PC-3 (cell line): Measurements from ENCODE around the gene EPHB1. TPM values are rescaled to one million over a fixed set of nuclear protein-coding genes. Genes with fewer than 3 reads are reported as not detected.

ENCODE experiments used
- ATAC-seq: fragments of 200-7000 bp; cut with Tn5 transposase; 2 replicates; pipeline ENCODE4 v1.9.1; 2020; ENCODE audit warnings: mild to moderate bottlenecking, moderate library complexity
- BruUV-seq: library from RNA; stranded (reverse); fragments of 400-500 nt; replicated peaks from 2 replicates; lab custom pipeline; 2021; lab: Mats Ljungman, UMichigan
- CTCF ChIA-PET: fragments of 300-600 bp; sonication (Branson Sonifier 250); formaldehyde crosslinking; loops from one replicate; lab custom pipeline; 2022; ENCODE audit warnings: antibody characterized with exemption; lab: Charles Lee
- POLR2A ChIA-PET: fragments of 300-600 bp; sonication (Branson Sonifier 250); formaldehyde crosslinking; loops from one replicate; lab custom pipeline; 2022; ENCODE audit warnings: antibody characterized with exemption; ENCODE audit not compliant: unreplicated experiment; lab: Charles Lee
- DNase-seq: peaks from one replicate; pipeline ENCODE4 v3.0.0-alpha.2; 2015
- H2AFZ ChIP-seq: fragments of 300-600 bp; sonication (generic); 2 replicates; pipeline ENCODE4 v1.6.0; 2016; ENCODE audit warnings: antibody characterized with exemption, low read length
- H3F3A ChIP-seq: fragments of 300-600 bp; sonication (generic); one replicate; pipeline ENCODE4 v1.6.0; 2017; ENCODE audit warnings: antibody characterized with exemption, low read length, control low read depth, mild to moderate bottlenecking; ENCODE audit not compliant: unreplicated experiment
- H3K27ac ChIP-seq: fragments of 300-600 bp; sonication (generic); 2 replicates; pipeline ENCODE4 v1.5.1; 2016; ENCODE audit warnings: mild to moderate bottlenecking, low read length
- H3K27me3 ChIP-seq: fragments of 300-600 bp; sonication (generic); 2 replicates; pipeline ENCODE4 v1.6.1; 2016; ENCODE audit warnings: low read length, mixed read lengths
- H3K36me3 ChIP-seq: fragments of 300-600 bp; sonication (generic); 2 replicates; pipeline ENCODE4 v1.6.1; 2016; ENCODE audit warnings: low read depth, mixed run types, low read length, mixed read lengths
- H3K4me1 ChIP-seq: fragments of 300-600 bp; sonication (generic); 2 replicates; pipeline ENCODE4 v1.5.1; 2016; ENCODE audit warnings: low read length; ENCODE audit not compliant: insufficient read depth
- H3K4me2 ChIP-seq: fragments of 300-600 bp; sonication (generic); 2 replicates; pipeline ENCODE4 v1.6.0; 2016; ENCODE audit warnings: low read length
- H3K4me3 ChIP-seq: fragments of 300-600 bp; sonication (generic); 2 replicates; pipeline ENCODE4 v1.5.1; 2016; ENCODE audit warnings: mild to moderate bottlenecking, low read length, mixed read lengths
- H3K79me2 ChIP-seq: fragments of 300-600 bp; sonication (generic); 2 replicates; pipeline ENCODE4 v1.6.1; 2017; ENCODE audit warnings: low read length, mixed read lengths
- H3K9ac ChIP-seq: fragments of 300-600 bp; sonication (generic); 2 replicates; pipeline ENCODE4 v1.6.0; 2016; ENCODE audit warnings: mild to moderate bottlenecking, low read length
- H3K9me2 ChIP-seq: fragments of 300-600 bp; sonication (generic); replicated peaks from 2 replicates; pipeline ENCODE4 v1.6.1; 2016; ENCODE audit warnings: mixed run types, low read length, mixed read lengths
- H3K9me3 ChIP-seq: fragments of 300-600 bp; sonication (generic); 2 replicates; pipeline ENCODE4 v1.6.1; 2016; ENCODE audit warnings: low read length, mixed read lengths
- H4K20me1 ChIP-seq: fragments of 300-600 bp; sonication (generic); 2 replicates; pipeline ENCODE4 v1.6.1; 2016; ENCODE audit warnings: low read length, mixed read lengths
- EZH2 ChIP-seq: fragments of 300-600 bp; sonication (generic); IDR thresholded peaks from one replicate; pipeline ENCODE4 v1.6.1; 2017; ENCODE audit warnings: antibody characterized with exemption, mild to moderate bottlenecking, low read length; ENCODE audit not compliant: unreplicated experiment
- EZH2phosphoT487 ChIP-seq: fragments of 300-600 bp; sonication (generic); IDR thresholded peaks from 2 replicates; pipeline ENCODE4 v1.6.1; 2018; ENCODE audit warnings: mild to moderate bottlenecking, antibody characterized with exemption, low read length, borderline replicate concordance
- intact Hi-C: fragments of 100-400 bp; cut with micrococcal nuclease; formaldehyde crosslinking; loops from 2 replicates; pipeline ENCODE4 v1.9.0; 2023
- total RNA-seq: library from RNA; depleted of rRNA; stranded (reverse); fragments of >200 nt; gene quantifications from 2 replicates; pipeline ENCODE4 v1.2.3, GENCODE V29; 2014
- TF ChIP-seq, protein P1 (sequence below): fragments of 300-600 bp; sonication (generic); conservative IDR thresholded peaks from 2 replicates; pipeline ENCODE4 v1.5.1; 2017; ENCODE audit warnings: antibody characterized with exemption, low read depth, mild to moderate bottlenecking, low read length

EPHB1 gene
- total RNA-seq, 1 experiment from 2014 or later = 0.69 TPM

DNA sequence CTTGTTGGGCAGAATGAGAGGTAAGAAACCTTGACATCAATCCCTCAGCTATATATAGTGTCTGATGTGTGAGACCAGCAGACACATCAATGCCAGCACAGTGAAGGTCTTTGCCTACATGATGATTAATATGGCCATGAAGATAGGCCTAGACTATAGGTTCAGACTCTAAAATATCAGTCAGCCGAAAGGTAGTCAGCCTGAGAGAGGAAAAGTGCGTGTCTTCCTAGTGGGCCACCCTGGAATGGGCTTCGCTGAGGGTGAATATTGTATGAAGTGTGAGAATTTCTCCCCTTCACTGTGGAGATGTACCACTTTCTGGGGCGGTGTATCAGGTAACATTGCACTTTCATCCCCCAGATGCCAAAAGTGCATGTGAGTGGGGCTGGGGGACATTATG is 33.0 kb upstream of the EPHB1 start:
- Histone ChIP-seq H3K9me2 (no peaks in the 10 kb centered on the region), H3K9ac (no peak overlapping the region), H3K79me2 (no peaks in the 10 kb centered on the region), H3K27me3 (peaks cover 14% of the 10 kb centered on the region; the same call in 1 of the 2 replicates), H3F3A (no peaks in the 10 kb centered on the region), H4K20me1 (no peaks in the 10 kb centered on the region), H3K4me3 (no peak overlapping the region), H2AFZ (no peak overlapping the region), H3K4me2 (no peak overlapping the region), H3K36me3 (no peaks in the 10 kb centered on the region), H3K27ac (no peak overlapping the region), H3K9me3 (no peaks in the 10 kb centered on the region), H3K4me1 (no peaks in the 10 kb centered on the region)
- ATAC-seq (no peak), DNase-seq (no peak)
- BruUV-seq = no TSS peak
- POLR2A ChIA-PET = no interaction called here
- no peak for TF ChIP-seq EZH2phosphoT487
- TF ChIP-seq, protein P1, sequence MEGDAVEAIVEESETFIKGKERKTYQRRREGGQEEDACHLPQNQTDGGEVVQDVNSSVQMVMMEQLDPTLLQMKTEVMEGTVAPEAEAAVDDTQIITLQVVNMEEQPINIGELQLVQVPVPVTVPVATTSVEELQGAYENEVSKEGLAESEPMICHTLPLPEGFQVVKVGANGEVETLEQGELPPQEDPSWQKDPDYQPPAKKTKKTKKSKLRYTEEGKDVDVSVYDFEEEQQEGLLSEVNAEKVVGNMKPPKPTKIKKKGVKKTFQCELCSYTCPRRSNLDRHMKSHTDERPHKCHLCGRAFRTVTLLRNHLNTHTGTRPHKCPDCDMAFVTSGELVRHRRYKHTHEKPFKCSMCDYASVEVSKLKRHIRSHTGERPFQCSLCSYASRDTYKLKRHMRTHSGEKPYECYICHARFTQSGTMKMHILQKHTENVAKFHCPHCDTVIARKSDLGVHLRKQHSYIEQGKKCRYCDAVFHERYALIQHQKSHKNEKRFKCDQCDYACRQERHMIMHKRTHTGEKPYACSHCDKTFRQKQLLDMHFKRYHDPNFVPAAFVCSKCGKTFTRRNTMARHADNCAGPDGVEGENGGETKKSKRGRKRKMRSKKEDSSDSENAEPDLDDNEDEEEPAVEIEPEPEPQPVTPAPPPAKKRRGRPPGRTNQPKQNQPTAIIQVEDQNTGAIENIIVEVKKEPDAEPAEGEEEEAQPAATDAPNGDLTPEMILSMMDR = no peak
- TF ChIP-seq EZH2 = no peak
- CTCF ChIA-PET = no interaction called here
- intact Hi-C loops = no loop called here

DNA sequence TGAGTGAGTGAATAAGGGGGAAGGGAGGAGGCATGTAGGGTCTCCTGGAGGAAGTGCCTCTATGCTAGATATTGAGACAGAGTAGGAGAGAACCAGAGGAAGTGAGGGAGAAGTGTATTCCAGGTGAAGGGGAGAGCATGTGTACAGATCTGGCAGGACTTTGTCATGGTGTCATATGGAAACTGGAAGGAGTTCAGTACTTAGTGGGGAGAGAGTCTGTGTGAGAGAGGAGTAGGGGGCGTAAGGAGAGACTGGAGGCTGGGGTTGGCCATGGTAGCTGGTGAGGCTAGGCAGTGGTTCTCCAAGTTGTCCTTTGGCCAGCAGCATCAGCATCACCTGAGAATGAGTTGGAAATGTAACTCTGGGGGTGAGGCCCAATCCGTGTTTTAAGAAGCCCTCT is 29.6 kb upstream of the EPHB1 start:
- TF ChIP-seq EZH2phosphoT487 (no peak), EZH2 (no peak)
- TF ChIP-seq, protein P1 = no peak
- CTCF ChIA-PET = no interaction called here
- BruUV-seq = no TSS peak
- Histone ChIP-seq H4K20me1 (no peaks in the 10 kb centered on the region), H3F3A (no peaks in the 10 kb centered on the region), H3K4me2 (no peak overlapping the region), H3K4me3 (no peak overlapping the region), H3K36me3 (no peaks in the 10 kb centered on the region), H3K4me1 (no peaks in the 10 kb centered on the region), H2AFZ (no peak overlapping the region), H3K79me2 (no peaks in the 10 kb centered on the region), H3K9me2 (no peaks in the 10 kb centered on the region), H3K9ac (no peak overlapping the region), H3K27ac (no peak overlapping the region), H3K9me3 (no peaks in the 10 kb centered on the region), H3K27me3 (peaks cover 8% of the 10 kb centered on the region; the same call in 1 of the 2 replicates)
- ATAC-seq = no peak
- DNase-seq = no peak
- POLR2A ChIA-PET = no interaction called here
- intact Hi-C loops = no loop called here

DNA sequence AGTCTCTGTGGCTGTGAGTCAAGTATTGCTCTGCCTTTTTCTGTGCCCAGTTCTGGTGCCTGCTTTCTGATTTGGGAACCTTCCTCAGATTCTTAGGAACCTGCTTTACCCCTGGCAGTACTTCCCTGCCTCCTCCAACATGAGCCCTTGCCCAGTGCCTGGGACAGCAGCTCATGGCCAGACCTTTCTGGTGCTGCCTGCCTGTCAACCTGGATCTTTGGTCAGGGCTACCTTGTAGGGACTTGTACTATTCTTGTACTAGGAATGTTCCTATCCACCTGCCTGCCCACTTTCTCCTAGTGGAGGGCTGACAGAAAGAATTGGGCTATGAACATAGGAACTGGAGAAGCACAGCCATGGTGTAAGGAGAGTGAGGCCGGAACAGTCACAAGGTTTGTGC is 28.8 kb upstream of the EPHB1 start:
- Histone ChIP-seq H3K27me3 (peaks cover 8% of the 10 kb centered on the region; the same call in 1 of the 2 replicates), H3K4me2 (no peak overlapping the region), H3K27ac (no peak overlapping the region), H3K79me2 (no peaks in the 10 kb centered on the region), H3K9ac (no peak overlapping the region), H3K9me2 (no peaks in the 10 kb centered on the region), H3K36me3 (no peaks in the 10 kb centered on the region), H3K9me3 (no peaks in the 10 kb centered on the region), H4K20me1 (no peaks in the 10 kb centered on the region), H3K4me3 (no peak overlapping the region), H3K4me1 (no peaks in the 10 kb centered on the region), H3F3A (no peaks in the 10 kb centered on the region), H2AFZ (no peak overlapping the region)
- no peak for ATAC-seq
- CTCF ChIA-PET = no interaction called here
- TF ChIP-seq EZH2phosphoT487 (no peak), EZH2 (no peak)
- TF ChIP-seq, protein P1 = no peak
- BruUV-seq = no TSS peak
- no peak for DNase-seq
- POLR2A ChIA-PET = no interaction called here
- intact Hi-C loops = no loop called here
